GM12892 (cell line): ENCODE results near the gene CBFA2T2.
"Not testable (repeated sequence)": the region's sequence is repeated elsewhere in the genome, so short reads cannot be mapped to it uniquely, and the experiment has no call there.

Experiments
- POLR2A ChIP-seq: IDR thresholded peaks from 2 replicates; pipeline ENCODE4 v1.6.1; 2011; ENCODE audit warnings: low read depth, low read length, control low read depth
- POLR2AphosphoS5 ChIP-seq: IDR thresholded peaks from 2 replicates; pipeline ENCODE4 v1.6.1; 2011; ENCODE audit warnings: low read depth, low read length, control low read depth
- TAF1 ChIP-seq: IDR thresholded peaks from 2 replicates; pipeline ENCODE4 v1.6.1; 2011; ENCODE audit warnings: low read depth, mild to moderate bottlenecking, control low read depth, low read length, borderline replicate concordance

DNA sequence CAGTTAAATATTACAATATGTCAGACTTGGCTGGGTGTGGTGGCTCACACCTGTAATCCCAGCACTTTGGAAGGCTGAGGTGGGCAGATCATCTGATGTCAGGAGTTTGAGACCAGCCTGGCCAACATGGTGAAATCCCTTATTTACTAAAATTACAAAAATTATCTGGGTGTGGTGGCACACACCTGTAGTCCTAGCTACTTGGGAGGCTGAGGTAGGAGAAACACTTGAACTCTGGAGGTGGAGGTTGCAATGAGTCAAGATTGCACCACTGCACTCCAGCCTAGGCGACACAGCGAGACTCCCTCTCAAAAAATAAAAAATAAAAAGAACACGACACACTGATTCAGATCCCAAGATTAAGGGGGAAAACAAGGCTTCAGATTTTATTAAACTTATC lies 19.2 kb downstream of the CBFA2T2 start:
- TF ChIP-seq POLR2A, POLR2AphosphoS5, TAF1: not testable (repeated sequence)
